K562 (cell line): Measurements from ENCODE around the gene GANAB. TPM values are rescaled to one million over a fixed set of nuclear protein-coding genes. Genes with fewer than 3 reads are reported as not detected.

Source experiments
- CTCF ChIP-seq, 3 experiments: IDR thresholded peaks in 2 of 3; conservative IDR thresholded peaks in 1 of 3; 2 replicates each; pipeline ENCODE4 v1.5.1; 2011 to 2012; ENCODE audit warnings: low read length in 3 of 3, mild to moderate bottlenecking in 3 of 3, control low read depth in 2 of 3, improper control_type of control experiment in 1 of 3, inconsistent platforms in 1 of 3, low read depth in 1 of 3, mixed read lengths in 1 of 3, moderate library complexity in 1 of 3; ENCODE audit not compliant: insufficient read depth in 2 of 3
- ETS1 ChIP-seq: conservative IDR thresholded peaks from 2 replicates; pipeline ENCODE4 v1.6.1; 2011; ENCODE audit warnings: low read depth, mild to moderate bottlenecking, low read length; ENCODE audit not compliant: control insufficient read depth
- FOS ChIP-seq: IDR thresholded peaks from 3 replicates; pipeline ENCODE4 v1.6.1; 2011; ENCODE audit not compliant: insufficient read length; ENCODE audit errors: extremely low read depth
- HNRNPUL1 ChIP-seq: fragments of 200-400 bp; formaldehyde crosslinking; IDR thresholded peaks from 2 replicates; pipeline ENCODE4 v1.6.1; 2017; ENCODE audit warnings: low read length
- LEF1 ChIP-seq: fragments of 450-650 bp; IDR thresholded peaks from 2 replicates; pipeline ENCODE4 v1.6.1; 2016; ENCODE audit warnings: mild to moderate bottlenecking
- NFRKB ChIP-seq: fragments of 450-650 bp; IDR thresholded peaks from 2 replicates; pipeline ENCODE4 v1.6.1; 2016; ENCODE audit warnings: low read depth
- NR4A1 ChIP-seq, 2 experiments: fragments of 250-450 bp in 1 of 2; fragments of 450-650 bp in 1 of 2; sonication (Bioruptor Pico) in 1 of 2; IDR thresholded peaks; 2 replicates each; pipeline versions ENCODE4 v1.4.0 to v1.6.1; 2016 to 2020; ENCODE audit warnings: mild to moderate bottlenecking in 2 of 2, missing compliant biosample characterization in 1 of 2, missing genetic modification characterization in 1 of 2, moderate library complexity in 1 of 2
- PHB2 ChIP-seq: fragments of 450-650 bp; IDR thresholded peaks from 2 replicates; pipeline ENCODE4 v1.6.1; 2017; ENCODE audit warnings: low read depth
- SIX5 ChIP-seq, 2 experiments: IDR thresholded peaks; 2 replicates each; pipeline ENCODE4 v1.6.1; 2011; ENCODE audit warnings: low read length in 2 of 2, borderline replicate concordance in 1 of 2, low read depth in 1 of 2, mild to moderate bottlenecking in 1 of 2, moderate library complexity in 1 of 2; ENCODE audit not compliant: insufficient read depth in 1 of 2
- SMAD4 ChIP-seq: fragments of 250-450 bp; sonication (Bioruptor Pico); conservative IDR thresholded peaks from 2 replicates; pipeline ENCODE4 v1.8.0; 2021; ENCODE audit warnings: inconsistent platforms, mild to moderate bottlenecking, moderate library complexity
- SOX6 ChIP-seq: fragments of 450-650 bp; IDR thresholded peaks from 2 replicates; pipeline ENCODE4 v1.6.1; 2014; ENCODE audit warnings: mild to moderate bottlenecking
- ZBTB12 ChIP-seq: fragments of 250-450 bp; sonication (Bioruptor Pico); IDR thresholded peaks from 2 replicates; pipeline ENCODE4 v1.4.0; 2020
- ZNF124 ChIP-seq: sonication (generic); formaldehyde crosslinking; IDR thresholded peaks from 2 replicates; pipeline ENCODE4 v1.8.1; 2022; ENCODE audit warnings: missing genetic modification reagents
- ZNF197 ChIP-seq: fragments of 200-800 bp; sonication (Bioruptor generic); IDR thresholded peaks from 2 replicates; pipeline ENCODE4 v1.6.1; 2016; ENCODE audit warnings: low read depth, missing genetic modification characterization, missing compliant biosample characterization
- ZNF507 ChIP-seq: conservative IDR thresholded peaks from 2 replicates; pipeline ENCODE4 v1.6.1; 2017; ENCODE audit warnings: missing genetic modification characterization, missing compliant biosample characterization
- ZNF639 ChIP-seq, 2 experiments: fragments of 200-800 bp in 1 of 2; sonication (Bioruptor generic) in 1 of 2; sonication (generic) in 1 of 2; formaldehyde crosslinking in 1 of 2; IDR thresholded peaks in 1 of 2; conservative IDR thresholded peaks in 1 of 2; 2 replicates each; pipeline versions ENCODE4 v1.5.0 to v1.6.1; 2016 to 2020; ENCODE audit warnings: missing compliant biosample characterization in 1 of 2, missing genetic modification characterization in 1 of 2, missing genetic modification reagents in 1 of 2
- ZNF668 ChIP-seq: fragments of 250-450 bp; sonication (Bioruptor Pico); IDR thresholded peaks from 2 replicates; pipeline ENCODE4 v1.8.0; 2022; ENCODE audit warnings: mild to moderate bottlenecking, inconsistent platforms
- ZNF717 ChIP-seq: fragments of 250-450 bp; sonication (Bioruptor Pico); IDR thresholded peaks from 2 replicates; pipeline ENCODE4 v1.5.0; 2021
- polyA plus RNA-seq, 8 experiments: library from polyadenylated mRNA; depleted of rRNA in 4 of 8; stranded (reverse) in 5 of 8; unstranded in 3 of 8; fragments of >200 nt; fragmentation: Nextera tagmentation in 2 of 8; fragmentation: Illumina TruSeq in 1 of 8; extraction: Ambion mirVana in 2 of 8; extraction: Trizol in 1 of 8; gene quantifications; 2 replicates each; pipeline versions ENCODE4 v1.2.1 to v1.2.3, GENCODE V29; 2011 to 2014; ENCODE audit warnings: inconsistent platforms in 1 of 8, missing spikeins in 1 of 8
- total RNA-seq, 7 experiments: library from RNA; depleted of rRNA in 6 of 7; stranded (reverse); fragments of >200 nt in 6 of 7; fragmentation: Illumina TruSeq in 2 of 7; extraction: Trizol in 2 of 7; gene quantifications; 2 replicates each; pipeline versions ENCODE4 v1.2.1 to v1.2.3, GENCODE V29; 2011 to 2021; ENCODE audit warnings: low replicate concordance in 1 of 7
- TF ChIP-seq, protein P1 (sequence below): fragments of 200-800 bp; sonication (Bioruptor generic); IDR thresholded peaks from 2 replicates; pipeline ENCODE4 v1.6.1; 2017; ENCODE audit warnings: missing genetic modification characterization, missing compliant biosample characterization

GANAB gene
- total and polyA plus RNA-seq, 9 of the 15 experiments (the other 6 are each of a cell fraction or from before 2014, with no cell fraction given): 6.5 to 284 (median 161) TPM

DNA sequence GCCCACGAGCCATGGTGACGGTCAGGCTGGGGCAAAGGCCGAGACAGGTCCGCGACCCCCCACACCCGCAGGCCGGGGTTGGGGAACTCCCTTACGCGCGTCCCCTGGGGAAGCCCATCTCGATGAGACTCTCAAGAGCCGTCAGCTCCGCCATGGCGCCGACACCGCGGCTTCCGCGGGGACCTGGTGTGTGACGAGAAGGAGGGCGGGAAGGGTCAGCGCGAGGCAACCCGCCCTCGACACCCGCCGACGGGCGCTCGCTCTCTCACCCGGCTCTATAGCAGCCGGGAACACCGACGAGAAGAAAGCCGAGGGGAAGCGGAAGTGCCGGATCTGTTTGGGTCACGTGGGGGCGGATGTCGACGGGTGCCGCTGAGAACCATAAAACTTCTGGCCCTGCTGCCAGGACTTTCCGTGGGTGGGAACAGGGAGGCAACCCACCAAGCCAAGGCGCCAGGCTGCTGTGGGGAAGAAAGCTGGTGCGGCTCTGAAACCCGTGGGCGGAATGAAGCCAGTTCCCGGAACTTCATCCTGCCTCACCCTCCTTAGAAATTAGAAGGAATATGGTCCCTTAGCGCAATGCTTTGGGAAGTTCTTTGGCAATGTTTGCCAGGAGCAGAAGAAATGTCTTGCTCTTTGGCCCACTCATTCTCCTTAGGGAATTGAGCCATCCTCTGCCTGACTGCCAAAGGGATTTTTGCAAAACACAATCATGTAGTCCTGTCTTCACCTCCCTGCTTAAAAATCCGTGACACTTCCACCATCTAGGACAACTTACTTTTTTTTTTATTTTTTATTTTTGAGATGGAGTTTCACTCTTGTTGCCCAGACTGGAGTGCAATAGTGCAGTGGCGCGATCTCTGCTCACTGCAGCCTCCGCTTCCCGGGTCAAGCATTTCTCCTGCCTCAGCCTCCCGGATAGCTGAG is 32.6 kb upstream of the GANAB start, which contains the start of gene UBXN1 (continued):
- TF ChIP-seq CTCF (IDR thresholded peaks at IDR 0.05 in 2 of 3, conservative IDR thresholded peaks at IDR 0.05 in 1 of 3; ENCODE audit: insufficient read depth in 2 of 3, low read depth in 1 of 3, low read length in 3 of 3) (no peak), ZNF124 (no peak), SMAD4 (CRISPR knock-in tag) (peak; percentile 75), NR4A1 (CRISPR knock-in tag; IDR thresholded peaks at IDR 0.05) (no peak), NR4A1 (tag; IDR thresholded peaks at IDR 0.05) (peak; percentile 23; the same call in 1 of the 2 replicates), LEF1 (no peak), ZNF197 (CRISPR knock-in tag) (no peak), SIX5 (IDR thresholded peaks at IDR 0.05; ENCODE audit: borderline replicate concordance in 1 of 2, insufficient read depth in 1 of 2, low read depth in 1 of 2, low read length in 2 of 2) (peak in 1 of 2 experiments; percentile 17; a peak in 2 of 4 replicates), ZNF668 (CRISPR knock-in tag) (no peak), ZNF639 (CRISPR knock-in tag; conservative IDR thresholded peaks at IDR 0.05 in 1 of 2, IDR thresholded peaks at IDR 0.05 in 1 of 2) (peak in 1 of 2 experiments; percentile 72; a peak in 3 of 4 replicates), SOX6 (0 out of 2 replicates have a peak, but pooled peaks have one; percentile 21), ZNF717 (CRISPR knock-in tag) (no peak), HNRNPUL1 (no peak), NFRKB (peak; percentile 88; the same call in 1 of the 2 replicates), ZNF507 (tag) (no peak), FOS (no peak), PHB2 (no peak), ETS1 (no peak), ZBTB12 (CRISPR knock-in tag) (no peak)
- TF ChIP-seq, protein P1, sequence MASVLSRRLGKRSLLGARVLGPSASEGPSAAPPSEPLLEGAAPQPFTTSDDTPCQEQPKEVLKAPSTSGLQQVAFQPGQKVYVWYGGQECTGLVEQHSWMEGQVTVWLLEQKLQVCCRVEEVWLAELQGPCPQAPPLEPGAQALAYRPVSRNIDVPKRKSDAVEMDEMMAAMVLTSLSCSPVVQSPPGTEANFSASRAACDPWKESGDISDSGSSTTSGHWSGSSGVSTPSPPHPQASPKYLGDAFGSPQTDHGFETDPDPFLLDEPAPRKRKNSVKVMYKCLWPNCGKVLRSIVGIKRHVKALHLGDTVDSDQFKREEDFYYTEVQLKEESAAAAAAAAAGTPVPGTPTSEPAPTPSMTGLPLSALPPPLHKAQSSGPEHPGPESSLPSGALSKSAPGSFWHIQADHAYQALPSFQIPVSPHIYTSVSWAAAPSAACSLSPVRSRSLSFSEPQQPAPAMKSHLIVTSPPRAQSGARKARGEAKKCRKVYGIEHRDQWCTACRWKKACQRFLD (CRISPR knock-in tag): peak; percentile 81
